Ramos (cell line): ENCODE measurements around the gene HPCA.

ENCODE experiments used
- in situ Hi-C: fragments of 300-500 bp; cut with MboI; formaldehyde crosslinking; loops from one replicate; pipeline ENCODE4 v1.14.3; 2022; ENCODE audit warnings: low sequenced_read_pairs; ENCODE audit not compliant: unreplicated experiment

The HPCA gene

GRCh38 chr1:32887623-32888022 lies 1.3 kb downstream of the HPCA start:
- in situ Hi-C loops = no loop called here

GRCh38 chr1:32888134-32888533 lies 1.8 kb downstream of the HPCA start:
- in situ Hi-C loops = no loop called here

- in situ Hi-C loops = no loop called here
These were observed 2.6 kb downstream of the HPCA start for GRCh38 chr1:32888677-32889420.

GRCh38 chr1:32889731-32890278 lies 3.5 kb downstream of the HPCA start:
- in situ Hi-C loops = no loop called here

GRCh38 chr1:32890516-32891240 lies 4.4 kb downstream of the HPCA start:
- in situ Hi-C loops = no loop called here

- in situ Hi-C loops = no loop called here
These were observed 4.9 kb downstream of the HPCA start for GRCh38 chr1:32891241-32891570.

GRCh38 chr1:32891630-32892029 lies 5.3 kb downstream of the HPCA start:
- in situ Hi-C loops = no loop called here

GRCh38 chr1:32892368-32893197 lies 6.3 kb downstream of the HPCA start:
- in situ Hi-C loops = no loop called here

- in situ Hi-C loops = no loop called here
These were observed 7.1 kb downstream of the HPCA start for GRCh38 chr1:32893198-32894018.

- in situ Hi-C loops = no loop called here
These were observed 7.8 kb downstream of the HPCA start for GRCh38 chr1:32894019-32894600.

- in situ Hi-C loops = no loop called here
These were observed 8.4 kb downstream of the HPCA start for GRCh38 chr1:32894681-32895080.

- in situ Hi-C loops = no loop called here
These were observed 9.3 kb downstream of the HPCA start for GRCh38 chr1:32895325-32896215.

- in situ Hi-C loops = no loop called here
These were observed 10.2 kb downstream of the HPCA start for GRCh38 chr1:32896451-32896850.

- in situ Hi-C loops = no loop called here
These were observed 11.1 kb downstream of the HPCA start for GRCh38 chr1:32897082-32898049.

- in situ Hi-C loops = no loop called here
These were observed 11.8 kb downstream of the HPCA start for GRCh38 chr1:32898056-32898455.

GRCh38 chr1:32898958-32899357 lies 12.7 kb downstream of the HPCA start:
- in situ Hi-C loops = no loop called here

GRCh38 chr1:32899586-32900296 lies 13.4 kb downstream of the HPCA start:
- in situ Hi-C loops = no loop called here
